HG03460 (cell line): ENCODE data around the gene FADD.
"Not testable (repeated sequence)": the region's sequence is repeated elsewhere in the genome, so short reads cannot be mapped to it uniquely, and the experiment has no call there.

Experiments
- ATAC-seq: cut with Tn5 transposase; IDR thresholded peaks from one replicate; pipeline ENCODE4 v1.9.1; 2021; ENCODE audit not compliant: unreplicated experiment

FADD gene

GRCh38 chr11:70203751-70204465 is 812 bp downstream of the FADD start:
- peak; percentile 30 for ATAC-seq

GRCh38 chr11:70204466-70204799 is 1.3 kb downstream of the FADD start:
- no peak for ATAC-seq

GRCh38 chr11:70205049-70205725 is 2.1 kb downstream of the FADD start:
- no peak for ATAC-seq

GRCh38 chr11:70205766-70206165 is 2.7 kb downstream of the FADD start:
- no peak for ATAC-seq

- ATAC-seq = no peak
These were observed 3.3 kb downstream of the FADD start for GRCh38 chr11:70206226-70206981.

GRCh38 chr11:70206982-70207376 is 3.9 kb downstream of the FADD start:
- no peak for ATAC-seq

GRCh38 chr11:70207531-70208131 is 4.5 kb downstream of the FADD start:
- no peak for ATAC-seq

GRCh38 chr11:70209391-70209912 is 6.4 kb downstream of the FADD start:
- no peak for ATAC-seq

- ATAC-seq = no peak
These were observed 7.0 kb downstream of the FADD start for GRCh38 chr11:70210051-70210501.

- no peak for ATAC-seq
These were observed 7.4 kb downstream of the FADD start for GRCh38 chr11:70210530-70210929.

GRCh38 chr11:70212227-70212811 is 9.2 kb downstream of the FADD start:
- ATAC-seq = no peak

GRCh38 chr11:70217388-70217787 is 14.3 kb downstream of the FADD start:
- ATAC-seq = not testable (repeated sequence)

GRCh38 chr11:70218076-70218475 is 15.0 kb downstream of the FADD start:
- ATAC-seq = not testable (repeated sequence)

- no peak for ATAC-seq
These were observed 17.0 kb downstream of the FADD start for GRCh38 chr11:70220136-70220535.

- no peak for ATAC-seq
These were observed 17.8 kb downstream of the FADD start for GRCh38 chr11:70220920-70221319.

- ATAC-seq = no peak
These were observed 22.6 kb downstream of the FADD start for GRCh38 chr11:70225681-70226177.

- ATAC-seq = no peak
These were observed 23.1 kb downstream of the FADD start for GRCh38 chr11:70226183-70226582.

- no peak for ATAC-seq
These were observed 23.9 kb downstream of the FADD start for GRCh38 chr11:70226967-70227366.

GRCh38 chr11:70229737-70230136 is 26.6 kb downstream of the FADD start:
- no peak for ATAC-seq

GRCh38 chr11:70230151-70230839 is 27.2 kb downstream of the FADD start:
- ATAC-seq = no peak
